CD4-positive, alpha-beta memory T cell (primary cell): Measurements from ENCODE around the gene BTLA. TPM values are rescaled to one million over a fixed set of nuclear protein-coding genes. Genes with fewer than 3 reads are reported as not detected.
"Not testable (repeated sequence)": the region's sequence is repeated elsewhere in the genome, so short reads cannot be mapped to it uniquely, and the experiment has no call there.

Source experiments
- CTCF ChIA-PET: fragments of 350-600 bp; sonication (Branson Sonifier 250); formaldehyde crosslinking; loops from one replicate; lab custom pipeline; 2021; ENCODE audit warnings: inconsistent platforms; ENCODE audit not compliant: partially characterized antibody; lab: Charles Lee
- POLR2A ChIA-PET: fragments of 350-600 bp; sonication (Branson Sonifier 250); formaldehyde crosslinking; loops from one replicate; lab custom pipeline; 2021; ENCODE audit not compliant: partially characterized antibody; lab: Charles Lee
- DNase-seq, 5 donors: peaks; one replicate each; pipeline versions ENCODE4 v3.0.0 to v3.0.0-alpha.2; 2020 to 2022; ENCODE audit warnings: mixed read lengths in 1 of 5
- H3K27ac ChIP-seq: one replicate; pipeline ENCODE4 v1.7.0; 2013; ENCODE audit warnings: low read depth, low read length
- H3K27me3 ChIP-seq: 2 replicates; pipeline ENCODE4 v1.7.0; 2013; ENCODE audit warnings: mild to moderate bottlenecking, low read length, moderate library complexity; ENCODE audit not compliant: insufficient read depth
- H3K36me3 ChIP-seq: 2 replicates; pipeline ENCODE4 v1.7.0; 2013; ENCODE audit warnings: mild to moderate bottlenecking, low read length, moderate library complexity; ENCODE audit not compliant: insufficient read depth
- H3K4me1 ChIP-seq: 2 replicates; pipeline ENCODE4 v1.7.0; 2013; ENCODE audit warnings: mild to moderate bottlenecking, low read length, moderate library complexity; ENCODE audit not compliant: insufficient read depth
- H3K4me3 ChIP-seq, 2 donors: one replicate each; pipeline ENCODE4 v1.7.0; 2013; ENCODE audit warnings: low read length in 2 of 2, mild to moderate bottlenecking in 1 of 2
- H3K9me3 ChIP-seq, 2 donors: one replicate each; pipeline ENCODE4 v1.7.0; 2013; ENCODE audit warnings: low read length in 2 of 2, control low read depth in 1 of 2; ENCODE audit not compliant: control insufficient read depth in 1 of 2
- H3K27ac Mint-ChIP-seq, 7 donors: one replicate each; pipeline ENCODE4 v1.8.0; 2020 to 2021; ENCODE audit warnings: mixed read lengths in 7 of 7, mild to moderate bottlenecking in 6 of 7, inconsistent platforms in 3 of 7, moderate library complexity in 3 of 7
- H3K27me3 Mint-ChIP-seq, 2 donors: one replicate each; pipeline ENCODE4 v1.8.0; 2020 to 2021; ENCODE audit warnings: mixed read lengths in 2 of 2
- H3K36me3 Mint-ChIP-seq, 2 donors: one replicate each; pipeline ENCODE4 v1.8.0; 2020 to 2021; ENCODE audit warnings: mixed read lengths in 2 of 2, inconsistent platforms in 1 of 2, mild to moderate bottlenecking in 1 of 2
- H3K4me1 Mint-ChIP-seq, 4 donors: one replicate each; pipeline ENCODE4 v1.8.0; 2020 to 2021; ENCODE audit warnings: mixed read lengths in 4 of 4, mild to moderate bottlenecking in 1 of 4
- H3K4me3 Mint-ChIP-seq, 8 donors: one replicate each; pipeline ENCODE4 v1.8.0; 2020 to 2021; ENCODE audit warnings: mixed read lengths in 8 of 8, mild to moderate bottlenecking in 7 of 8, moderate library complexity in 6 of 8, inconsistent platforms in 3 of 8
- H3K9me3 Mint-ChIP-seq, 8 donors: one replicate each; pipeline ENCODE4 v1.8.0; 2020 to 2021; ENCODE audit warnings: mixed read lengths in 8 of 8, mild to moderate bottlenecking in 5 of 8, inconsistent platforms in 3 of 8, moderate library complexity in 1 of 8
- intact Hi-C: fragments of 100-400 bp; cut with micrococcal nuclease; formaldehyde crosslinking; loops from one replicate; pipeline ENCODE4 v1.15.1; 2023
- polyA plus RNA-seq, 2 donors: library from polyadenylated mRNA; unstranded; fragments of 300-500 nt; fragmentation: Illumina TruSeq; gene quantifications; one replicate each; pipeline ENCODE4 v1.2.3, GENCODE V29; 2021
- total RNA-seq, 2 experiments: library from RNA; stranded (reverse); gene quantifications; one replicate each; pipeline ENCODE4 v1.2.3, GENCODE V29; 2021

Gene BTLA
- total and polyA plus RNA-seq, 4 experiments from 2014 or later: 17.5 to 24.9 (median 20.8) TPM

DNA sequence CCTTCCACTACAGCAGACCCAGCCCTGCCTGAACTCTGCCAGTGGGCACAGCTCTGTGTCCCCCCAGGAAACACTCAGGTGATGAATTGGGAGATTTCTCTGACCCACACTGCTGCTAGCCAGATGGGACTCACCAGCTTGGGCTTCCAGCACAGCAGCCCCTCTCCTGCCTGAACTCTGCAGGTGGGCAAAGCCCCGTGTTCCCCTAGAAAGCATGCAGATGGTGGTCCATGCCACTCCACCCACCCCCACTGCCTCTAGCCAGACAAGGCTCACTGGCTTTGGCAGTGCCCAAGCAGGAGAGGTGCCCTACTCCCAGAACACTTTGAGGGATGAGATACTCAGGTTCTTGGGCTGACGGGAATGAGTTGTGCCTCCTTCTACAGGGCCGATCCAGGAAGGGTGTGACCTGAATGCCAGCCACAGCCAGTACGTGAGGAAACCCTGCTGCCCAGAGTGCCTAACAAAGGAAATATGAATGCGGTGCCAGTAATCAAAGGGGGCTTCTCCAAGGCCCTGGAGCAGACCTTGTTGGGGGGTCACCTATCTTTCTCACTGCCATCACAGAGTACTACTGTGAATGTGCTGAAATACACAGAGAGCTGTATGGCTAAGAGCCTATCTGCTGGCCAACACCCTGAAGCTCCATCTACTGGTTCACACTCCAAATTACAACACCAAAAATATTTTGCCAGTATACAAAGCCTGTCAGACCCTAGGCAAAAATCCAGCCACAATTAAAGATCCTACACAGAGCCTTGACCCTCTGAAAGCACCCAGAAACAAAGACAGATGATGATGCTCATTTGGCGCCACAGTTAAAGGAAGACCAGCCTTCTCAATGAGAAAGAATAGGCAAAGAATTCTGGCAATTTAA, 61.9 kb downstream of the BTLA start:
- peak in 4 of 5 donors; percentile 24 to 39 (median 32) for DNase-seq
- Mint-ChIP-seq H3K9me3 (peaks cover 0 to 10% (median 6%) of the 10 kb centered on the region in 8 donors), H3K27me3 (no peaks in the 10 kb centered on the region), H3K4me3 (peak overlapping the region in 7 of 8 donors; percentile 39 to 84 (median 63)), H3K36me3 (peaks cover 1 to 9% of the 10 kb centered on the region in 2 donors), H3K4me1 (peaks cover 9 to 24% (median 19%) of the 10 kb centered on the region in 4 donors), H3K27ac (peak overlapping the region in 5 of 7 donors; percentile 16 to 45 (median 42))
- Histone ChIP-seq H3K27me3 (no peaks in the 10 kb centered on the region), H3K4me1 (peaks cover 9% of the 10 kb centered on the region), H3K9me3 (no peaks in the 10 kb centered on the region), H3K36me3 (no peaks in the 10 kb centered on the region), H3K27ac (no peak overlapping the region), H3K4me3 (no peak overlapping the region)
- ChIA-PET POLR2A (interaction anchor here (0.8 kb wide), 1 partner anchor 62 kb away, joined by 3 read pairs; the partner anchor contains the start of gene BTLA), CTCF (interaction anchor here (0.6 to 3.1 kb wide), 19 partner anchors 9 to 326 kb away, joined by 3 to 19 read pairs (median 4); partner anchors contain the start of genes BTLA, CD200 and SLC9C1)
- intact Hi-C loops: loop anchor here (1.0 kb wide), 4 partner anchors 82 to 325 kb away; no protein-coding TSS in a partner anchor

DNA sequence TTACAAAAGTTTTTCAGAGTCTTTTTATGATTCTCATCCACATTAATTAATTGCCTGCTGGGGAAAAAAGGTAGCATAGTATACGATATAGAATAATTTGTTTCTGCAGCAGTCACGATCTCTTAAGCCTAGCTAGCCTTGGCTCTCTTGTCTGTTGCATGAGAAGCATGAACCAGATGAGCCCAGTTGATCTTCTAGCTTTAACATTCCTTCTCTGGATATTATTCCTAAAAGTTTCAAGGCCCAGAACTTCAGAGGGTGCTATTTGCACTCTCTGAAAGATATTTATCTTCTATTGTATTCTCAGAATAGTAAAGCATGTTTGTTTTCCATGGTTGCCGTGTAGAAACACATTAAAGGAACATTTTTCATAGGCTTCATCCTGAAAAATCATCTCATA, 69.3 kb downstream of the BTLA start:
- Histone ChIP-seq H3K27me3 (no peaks in the 10 kb centered on the region), H3K36me3 (no peaks in the 10 kb centered on the region), H3K27ac (no peak overlapping the region), H3K9me3 (no peaks in the 10 kb centered on the region), H3K4me3 (no peak overlapping the region), H3K4me1 (no peaks in the 10 kb centered on the region)
- ChIA-PET CTCF (no interaction called here), POLR2A (no interaction called here)
- Mint-ChIP-seq H3K27ac (no peak overlapping the region), H3K4me1 (no peaks in the 10 kb centered on the region), H3K9me3 (peaks cover 0 to 10% (median 2%) of the 10 kb centered on the region in 8 donors), H3K27me3 (no peaks in the 10 kb centered on the region), H3K36me3 (peaks cover 3 to 7% of the 10 kb centered on the region in 2 donors), H3K4me3 (no peak overlapping the region)
- intact Hi-C loops: no loop called here
- DNase-seq: no peak

DNA sequence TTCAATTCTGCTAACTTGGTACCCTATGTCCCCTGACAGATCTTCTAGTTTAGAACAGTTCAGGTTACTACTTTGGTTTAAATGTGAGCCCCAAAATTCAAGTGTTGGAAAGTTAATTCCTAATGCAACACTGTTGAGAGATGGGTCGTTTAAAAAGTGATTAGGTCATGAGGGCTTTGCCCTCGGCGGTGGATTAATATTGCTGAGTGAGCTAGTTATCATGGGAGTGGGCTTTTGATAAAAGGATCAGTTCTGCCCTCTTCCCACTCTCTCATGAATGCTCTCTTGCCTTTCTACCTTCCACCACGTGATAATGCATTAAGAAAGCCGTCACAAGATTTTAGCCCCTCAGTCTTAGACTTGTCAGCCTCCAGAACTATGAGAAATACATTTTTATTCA, 72.1 kb downstream of the BTLA start:
- Mint-ChIP-seq H3K36me3 (peaks cover 2 to 3% of the 10 kb centered on the region in 2 donors), H3K27me3 (no peaks in the 10 kb centered on the region), H3K4me1 (no peaks in the 10 kb centered on the region), H3K4me3 (no peak overlapping the region), H3K9me3 (peaks cover 0 to 6% (median 0%) of the 10 kb centered on the region in 8 donors), H3K27ac (no peak overlapping the region)
- no peak overlapping the region for H3K27ac ChIP-seq
- no peaks in the 10 kb centered on the region for H3K27me3 ChIP-seq
- DNase-seq: no peak
- H3K4me1 ChIP-seq: no peaks in the 10 kb centered on the region
- H3K9me3 ChIP-seq: no peaks in the 10 kb centered on the region
- POLR2A ChIA-PET: no interaction called here
- CTCF ChIA-PET: no interaction called here
- intact Hi-C loops: no loop called here
- no peaks in the 10 kb centered on the region for H3K36me3 ChIP-seq
- H3K4me3 ChIP-seq: no peak overlapping the region

DNA sequence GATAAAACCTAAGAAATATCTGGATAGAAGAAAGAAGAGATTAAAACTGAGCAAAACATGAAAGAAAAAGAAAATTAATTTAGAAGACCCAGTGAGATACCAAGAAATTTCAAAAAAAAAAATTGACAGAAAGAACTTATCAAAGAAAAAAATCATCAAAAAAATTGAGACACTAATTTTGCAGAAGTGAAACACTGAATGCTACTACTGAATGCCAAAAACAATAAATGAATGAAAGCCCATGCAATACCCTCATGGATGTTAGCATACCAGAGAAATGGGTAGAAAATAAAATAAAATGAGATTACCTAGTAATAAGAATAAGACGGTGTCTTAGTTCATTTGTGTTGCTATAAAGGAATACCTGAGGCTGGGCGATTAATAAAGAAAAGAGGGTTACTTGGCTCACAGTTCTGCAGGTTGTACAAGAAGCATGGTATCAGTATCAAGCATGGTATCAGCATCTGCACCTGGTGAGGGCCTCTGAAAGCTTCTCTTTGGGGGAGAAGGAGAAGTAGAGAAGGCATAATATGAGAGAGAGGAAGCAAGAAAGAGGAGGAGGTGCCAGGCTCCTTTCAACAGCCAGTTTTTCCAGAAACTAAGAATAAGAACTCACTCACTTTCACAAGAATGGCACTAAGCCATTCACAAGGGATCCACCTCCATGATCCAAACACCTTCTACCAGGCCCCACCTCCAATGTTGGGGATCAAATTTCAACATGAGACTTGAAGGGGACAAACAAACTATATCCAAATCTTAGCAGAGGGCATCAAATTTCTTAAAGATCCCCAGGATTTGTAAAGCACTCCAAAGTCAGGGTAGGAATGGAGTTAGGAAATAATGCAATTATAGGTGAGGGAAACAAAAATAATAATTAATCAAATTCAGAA, 73.2 kb downstream of the BTLA start:
- Histone ChIP-seq H3K27me3 (no peaks in the 10 kb centered on the region), H3K9me3 (no peaks in the 10 kb centered on the region), H3K4me3 (no peak overlapping the region), H3K4me1 (no peaks in the 10 kb centered on the region), H3K27ac (no peak overlapping the region), H3K36me3 (no peaks in the 10 kb centered on the region)
- Mint-ChIP-seq H3K4me1 (no peaks in the 10 kb centered on the region), H3K27ac (no peak overlapping the region), H3K36me3 (peaks cover 0 to 3% of the 10 kb centered on the region in 2 donors), H3K4me3 (no peak overlapping the region), H3K9me3 (peaks cover 0 to 2% (median 0%) of the 10 kb centered on the region in 8 donors), H3K27me3 (no peaks in the 10 kb centered on the region)
- ChIA-PET POLR2A (no interaction called here), CTCF (interaction anchor here (2.9 kb wide), 1 partner anchor 21 kb away, joined by 9 read pairs; no protein-coding TSS in a partner anchor)
- no peak for DNase-seq
- intact Hi-C loops: no loop called here

DNA sequence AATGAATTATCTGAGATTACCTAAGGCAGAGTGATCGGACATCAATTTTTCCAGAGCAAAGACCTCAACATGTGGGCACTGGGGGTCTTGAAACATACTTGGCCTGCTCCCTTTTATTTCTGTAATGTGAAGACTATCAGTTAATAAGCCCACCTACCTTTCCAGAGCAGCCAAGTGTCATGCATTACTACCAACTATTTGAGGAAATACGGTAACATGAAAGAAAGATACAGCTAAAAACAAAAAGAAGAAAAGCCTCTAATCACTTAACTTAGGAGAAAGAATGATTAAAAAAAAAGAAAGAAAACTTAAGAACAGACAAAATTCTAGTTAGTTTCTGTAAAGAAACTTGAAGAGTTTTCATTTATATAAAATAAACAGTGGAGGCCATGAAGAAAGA, 73.9 kb downstream of the BTLA start:
- ChIA-PET CTCF (interaction anchor here (2.9 kb wide), 1 partner anchor 20 kb away, joined by 9 read pairs; no protein-coding TSS in a partner anchor), POLR2A (no interaction called here)
- DNase-seq: no peak
- no peaks in the 10 kb centered on the region for H3K4me1 ChIP-seq
- H3K9me3 ChIP-seq: no peaks in the 10 kb centered on the region
- Mint-ChIP-seq H3K4me1 (no peaks in the 10 kb centered on the region), H3K36me3 (peaks cover 0 to 3% of the 10 kb centered on the region in 2 donors), H3K4me3 (no peak overlapping the region), H3K9me3 (no peaks in the 10 kb centered on the region), H3K27ac (no peak overlapping the region), H3K27me3 (no peaks in the 10 kb centered on the region)
- no peaks in the 10 kb centered on the region for H3K27me3 ChIP-seq
- intact Hi-C loops: no loop called here
- H3K27ac ChIP-seq: no peak overlapping the region
- H3K4me3 ChIP-seq: no peak overlapping the region
- no peaks in the 10 kb centered on the region for H3K36me3 ChIP-seq

DNA sequence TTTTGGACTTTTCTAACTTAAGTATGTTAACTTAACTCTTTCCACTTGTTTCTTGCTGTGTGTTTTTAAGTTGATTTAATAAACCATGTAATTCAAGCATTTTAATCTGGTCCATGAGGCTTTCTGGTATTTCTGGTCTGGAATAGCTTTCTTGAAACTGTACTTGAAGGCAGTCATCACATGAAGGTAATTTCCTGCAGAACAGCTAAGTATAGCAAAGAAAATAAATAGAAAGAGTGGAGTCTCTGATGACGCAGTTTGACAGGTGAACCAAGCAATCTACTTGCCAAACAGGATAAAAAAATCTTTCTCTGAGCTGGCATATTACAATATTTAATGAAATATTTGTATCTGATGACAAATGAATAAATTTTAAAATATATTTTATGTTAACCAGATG, 74.9 kb downstream of the BTLA start:
- intact Hi-C loops: no loop called here

DNA sequence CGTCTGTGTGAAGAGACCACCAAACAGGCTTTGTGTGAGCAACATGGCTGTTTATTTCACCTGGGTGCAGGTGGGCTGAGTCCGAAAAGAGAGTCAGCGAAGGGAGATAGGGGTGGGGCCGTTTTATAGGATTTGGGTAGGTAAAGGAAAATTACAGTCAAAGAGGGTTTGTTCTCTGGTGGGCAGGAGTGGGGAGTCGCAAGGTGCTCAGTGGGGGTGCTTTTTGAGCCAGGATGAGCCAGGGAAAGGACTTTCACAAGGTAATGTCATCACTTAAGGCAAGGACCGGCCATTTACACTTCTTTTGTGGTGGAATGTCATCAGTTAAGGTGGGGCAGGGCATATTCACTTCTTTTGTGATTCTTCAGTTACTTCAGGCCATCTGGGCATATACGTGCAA, 76.4 kb downstream of the BTLA start:
- H3K27me3 Mint-ChIP-seq, CTCF ChIA-PET, DNase-seq, H3K9me3 Mint-ChIP-seq, H3K27ac Mint-ChIP-seq, intact Hi-C loops, H3K4me3 Mint-ChIP-seq, POLR2A ChIA-PET, H3K36me3 Mint-ChIP-seq, H3K27ac ChIP-seq, H3K36me3 ChIP-seq, H3K4me1 ChIP-seq, H3K9me3 ChIP-seq, H3K4me3 ChIP-seq, H3K4me1 Mint-ChIP-seq, H3K27me3 ChIP-seq: not testable (repeated sequence)

More for the DNA sequence above, 74.9 kb downstream of the BTLA start:
- H3K9me3 Mint-ChIP-seq: no peaks in the 10 kb centered on the region
- H3K9me3 ChIP-seq: no peaks in the 10 kb centered on the region
- H3K27ac Mint-ChIP-seq: no peak overlapping the region
- H3K4me3 ChIP-seq: no peak overlapping the region
- no peaks in the 10 kb centered on the region for H3K4me1 Mint-ChIP-seq
- H3K27ac ChIP-seq: no peak overlapping the region
- H3K4me3 Mint-ChIP-seq: no peak overlapping the region
- peaks cover 0 to 3% of the 10 kb centered on the region in 2 donors for H3K36me3 Mint-ChIP-seq
- no peaks in the 10 kb centered on the region for H3K4me1 ChIP-seq
- ChIA-PET POLR2A (no interaction called here), CTCF (interaction anchor here (2.9 kb wide), 1 partner anchor 19 kb away, joined by 9 read pairs; no protein-coding TSS in a partner anchor)
- H3K27me3 Mint-ChIP-seq: no peaks in the 10 kb centered on the region
- no peaks in the 10 kb centered on the region for H3K27me3 ChIP-seq
- H3K36me3 ChIP-seq: no peaks in the 10 kb centered on the region
- DNase-seq: no peak
